PC-3 (cell line): ENCODE results near the gene WWP2. TPM values are rescaled to one million over a fixed set of nuclear protein-coding genes. Genes with fewer than 3 reads are reported as not detected.

Source experiments
- ATAC-seq: fragments of 200-7000 bp; cut with Tn5 transposase; 2 replicates; pipeline ENCODE4 v1.9.1; 2020; ENCODE audit warnings: mild to moderate bottlenecking, moderate library complexity
- BruUV-seq: library from RNA; stranded (reverse); fragments of 400-500 nt; replicated peaks from 2 replicates; lab custom pipeline; 2021; lab: Mats Ljungman, UMichigan
- CTCF ChIA-PET: fragments of 300-600 bp; sonication (Branson Sonifier 250); formaldehyde crosslinking; loops from one replicate; lab custom pipeline; 2022; ENCODE audit warnings: antibody characterized with exemption; lab: Charles Lee
- POLR2A ChIA-PET: fragments of 300-600 bp; sonication (Branson Sonifier 250); formaldehyde crosslinking; loops from one replicate; lab custom pipeline; 2022; ENCODE audit warnings: antibody characterized with exemption; ENCODE audit not compliant: unreplicated experiment; lab: Charles Lee
- DNase-seq: peaks from one replicate; pipeline ENCODE4 v3.0.0-alpha.2; 2015
- H2AFZ ChIP-seq: fragments of 300-600 bp; sonication (generic); 2 replicates; pipeline ENCODE4 v1.6.0; 2016; ENCODE audit warnings: antibody characterized with exemption, low read length
- H3F3A ChIP-seq: fragments of 300-600 bp; sonication (generic); one replicate; pipeline ENCODE4 v1.6.0; 2017; ENCODE audit warnings: antibody characterized with exemption, low read length, control low read depth, mild to moderate bottlenecking; ENCODE audit not compliant: unreplicated experiment
- H3K27ac ChIP-seq: fragments of 300-600 bp; sonication (generic); 2 replicates; pipeline ENCODE4 v1.5.1; 2016; ENCODE audit warnings: mild to moderate bottlenecking, low read length
- H3K27me3 ChIP-seq: fragments of 300-600 bp; sonication (generic); 2 replicates; pipeline ENCODE4 v1.6.1; 2016; ENCODE audit warnings: low read length, mixed read lengths
- H3K36me3 ChIP-seq: fragments of 300-600 bp; sonication (generic); 2 replicates; pipeline ENCODE4 v1.6.1; 2016; ENCODE audit warnings: low read depth, mixed run types, low read length, mixed read lengths
- H3K4me1 ChIP-seq: fragments of 300-600 bp; sonication (generic); 2 replicates; pipeline ENCODE4 v1.5.1; 2016; ENCODE audit warnings: low read length; ENCODE audit not compliant: insufficient read depth
- H3K4me2 ChIP-seq: fragments of 300-600 bp; sonication (generic); 2 replicates; pipeline ENCODE4 v1.6.0; 2016; ENCODE audit warnings: low read length
- H3K4me3 ChIP-seq: fragments of 300-600 bp; sonication (generic); 2 replicates; pipeline ENCODE4 v1.5.1; 2016; ENCODE audit warnings: mild to moderate bottlenecking, low read length, mixed read lengths
- H3K79me2 ChIP-seq: fragments of 300-600 bp; sonication (generic); 2 replicates; pipeline ENCODE4 v1.6.1; 2017; ENCODE audit warnings: low read length, mixed read lengths
- H3K9ac ChIP-seq: fragments of 300-600 bp; sonication (generic); 2 replicates; pipeline ENCODE4 v1.6.0; 2016; ENCODE audit warnings: mild to moderate bottlenecking, low read length
- H3K9me2 ChIP-seq: fragments of 300-600 bp; sonication (generic); replicated peaks from 2 replicates; pipeline ENCODE4 v1.6.1; 2016; ENCODE audit warnings: mixed run types, low read length, mixed read lengths
- H3K9me3 ChIP-seq: fragments of 300-600 bp; sonication (generic); 2 replicates; pipeline ENCODE4 v1.6.1; 2016; ENCODE audit warnings: low read length, mixed read lengths
- H4K20me1 ChIP-seq: fragments of 300-600 bp; sonication (generic); 2 replicates; pipeline ENCODE4 v1.6.1; 2016; ENCODE audit warnings: low read length, mixed read lengths
- CTCF ChIP-seq: fragments of 300-600 bp; sonication (generic); conservative IDR thresholded peaks from 2 replicates; pipeline ENCODE4 v1.5.1; 2017; ENCODE audit warnings: antibody characterized with exemption, low read depth, mild to moderate bottlenecking, low read length
- EZH2 ChIP-seq: fragments of 300-600 bp; sonication (generic); IDR thresholded peaks from one replicate; pipeline ENCODE4 v1.6.1; 2017; ENCODE audit warnings: antibody characterized with exemption, mild to moderate bottlenecking, low read length; ENCODE audit not compliant: unreplicated experiment
- EZH2phosphoT487 ChIP-seq: fragments of 300-600 bp; sonication (generic); IDR thresholded peaks from 2 replicates; pipeline ENCODE4 v1.6.1; 2018; ENCODE audit warnings: mild to moderate bottlenecking, antibody characterized with exemption, low read length, borderline replicate concordance
- intact Hi-C: fragments of 100-400 bp; cut with micrococcal nuclease; formaldehyde crosslinking; loops from 2 replicates; pipeline ENCODE4 v1.9.0; 2023
- total RNA-seq: library from RNA; depleted of rRNA; stranded (reverse); fragments of >200 nt; gene quantifications from 2 replicates; pipeline ENCODE4 v1.2.3, GENCODE V29; 2014

The WWP2 gene
- total RNA-seq, 1 experiment from 2014 or later = 15.8 TPM

- H3K9ac ChIP-seq = no peak overlapping the region
- ATAC-seq (no peak), DNase-seq (no peak)
- H3K27ac ChIP-seq = no peak overlapping the region
- no peaks in the 10 kb centered on the region for H3K9me3 ChIP-seq
- H4K20me1 ChIP-seq = no peaks in the 10 kb centered on the region
- H3K4me2 ChIP-seq = no peak overlapping the region
- H3K4me1 ChIP-seq = no peaks in the 10 kb centered on the region
- no peaks in the 10 kb centered on the region for H3K27me3 ChIP-seq
- no TSS peak for BruUV-seq
- no peak for TF ChIP-seq EZH2
- no peak for TF ChIP-seq EZH2phosphoT487
- no peak for TF ChIP-seq CTCF
- H3K4me3 ChIP-seq = no peak overlapping the region
- no peaks in the 10 kb centered on the region for H3K9me2 ChIP-seq
- no peaks in the 10 kb centered on the region for H3F3A ChIP-seq
- intact Hi-C loops = no loop called here
- no peaks in the 10 kb centered on the region for H3K36me3 ChIP-seq
- H3K79me2 ChIP-seq = no peaks in the 10 kb centered on the region
- ChIA-PET CTCF (no interaction called here), POLR2A (no interaction called here)
- H2AFZ ChIP-seq = no peak overlapping the region
Observed at GRCh38 chr16:69836257-69836656, 74.1 kb downstream of the WWP2 start.

- Histone ChIP-seq H3K27me3 (no peaks in the 10 kb centered on the region), H3K4me2 (no peak overlapping the region), H3K4me1 (no peaks in the 10 kb centered on the region), H3K36me3 (no peaks in the 10 kb centered on the region), H3K27ac (no peak overlapping the region), H3K4me3 (no peak overlapping the region), H4K20me1 (no peaks in the 10 kb centered on the region), H3K79me2 (no peaks in the 10 kb centered on the region), H2AFZ (no peak overlapping the region), H3K9me2 (no peaks in the 10 kb centered on the region), H3K9ac (no peak overlapping the region), H3K9me3 (no peaks in the 10 kb centered on the region), H3F3A (no peaks in the 10 kb centered on the region)
- no peak for ATAC-seq
- BruUV-seq = no TSS peak
- ChIA-PET POLR2A (no interaction called here), CTCF (no interaction called here)
- TF ChIP-seq EZH2phosphoT487 (no peak), CTCF (no peak), EZH2 (no peak)
- no peak for DNase-seq
- intact Hi-C loops = no loop called here
Observed at GRCh38 chr16:69837380-69837779, 75.2 kb downstream of the WWP2 start.

- no peaks in the 10 kb centered on the region for H3K27me3 ChIP-seq
- H3K9ac ChIP-seq = no peak overlapping the region
- H3K36me3 ChIP-seq = no peaks in the 10 kb centered on the region
- ATAC-seq = no peak
- no peaks in the 10 kb centered on the region for H3F3A ChIP-seq
- no peaks in the 10 kb centered on the region for H3K4me1 ChIP-seq
- no peaks in the 10 kb centered on the region for H3K9me3 ChIP-seq
- H2AFZ ChIP-seq = no peak overlapping the region
- H3K79me2 ChIP-seq = no peaks in the 10 kb centered on the region
- ChIA-PET CTCF (no interaction called here), POLR2A (no interaction called here)
- H3K4me3 ChIP-seq = no peak overlapping the region
- TF ChIP-seq EZH2phosphoT487 (no peak), EZH2 (no peak), CTCF (no peak)
- H3K4me2 ChIP-seq = no peak overlapping the region
- H4K20me1 ChIP-seq = no peaks in the 10 kb centered on the region
- no TSS peak for BruUV-seq
- DNase-seq = no peak
- intact Hi-C loops = no loop called here
- no peak overlapping the region for H3K27ac ChIP-seq
- no peaks in the 10 kb centered on the region for H3K9me2 ChIP-seq
Observed at GRCh38 chr16:69838489-69838888, 76.4 kb downstream of the WWP2 start.
